Stimulated activated CD8-positive, alpha-beta memory T cell treated with anti-CD3 and anti-CD28 coated beads, Interleukin-12 subunit alpha, Interleukin-12 subunit beta, amount 100 ng/mL, for 4 hours (primary cell): ENCODE results near the gene PEX11B.

ENCODE experiments used
- DNase-seq: peaks from one replicate; pipeline ENCODE4 v3.0.0-alpha.2; 2020; ENCODE audit warnings: low read depth

Gene PEX11B, protein sequence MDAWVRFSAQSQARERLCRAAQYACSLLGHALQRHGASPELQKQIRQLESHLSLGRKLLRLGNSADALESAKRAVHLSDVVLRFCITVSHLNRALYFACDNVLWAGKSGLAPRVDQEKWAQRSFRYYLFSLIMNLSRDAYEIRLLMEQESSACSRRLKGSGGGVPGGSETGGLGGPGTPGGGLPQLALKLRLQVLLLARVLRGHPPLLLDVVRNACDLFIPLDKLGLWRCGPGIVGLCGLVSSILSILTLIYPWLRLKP

DNA sequence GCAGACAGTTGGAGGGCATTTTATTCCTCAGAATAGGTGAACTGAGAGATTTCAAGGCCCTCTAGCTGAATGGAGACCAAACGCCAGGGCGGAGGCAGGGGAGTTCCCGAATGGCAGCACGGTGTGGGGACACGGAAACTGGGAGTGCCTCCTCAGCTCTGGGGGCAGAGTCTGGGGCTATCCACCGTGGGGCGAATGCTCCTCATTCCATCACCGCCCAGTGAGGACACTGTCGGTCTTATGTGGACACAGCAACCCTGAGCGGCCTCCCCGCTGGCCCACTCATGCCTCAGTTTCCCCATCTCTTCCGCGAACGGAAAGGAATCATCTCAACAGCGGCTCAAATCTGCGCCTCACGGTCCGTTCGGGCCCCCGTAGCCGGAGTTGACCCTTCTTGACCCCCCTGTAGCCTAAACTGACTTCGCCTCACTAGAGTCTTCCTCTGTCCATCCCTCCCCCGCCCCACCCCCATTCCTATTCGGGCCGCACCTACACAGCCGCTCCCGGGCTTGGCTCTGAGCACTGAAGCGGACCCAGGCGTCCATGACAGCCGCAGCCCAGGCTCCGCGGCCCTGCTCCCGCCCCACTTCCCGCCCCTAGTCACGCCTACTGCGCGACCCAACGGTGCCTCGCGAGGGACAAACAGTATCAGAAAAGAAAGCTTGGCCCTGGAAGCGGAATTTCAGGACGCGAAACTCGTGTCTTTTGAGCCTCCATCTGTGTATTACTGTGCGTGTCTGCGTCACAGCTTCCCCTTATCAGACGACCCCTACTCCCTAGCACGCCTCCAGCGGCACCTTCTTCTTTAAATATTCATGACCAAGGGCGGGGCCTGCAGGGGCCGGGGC is at the start of gene PEX11B:
Gene PEX11B, minus strand, starts transcription at position 574 of the 848 bp plus-strand sequence. Its CDS starts 29 bp downstream, at position 545.
- peak; percentile 83 for DNase-seq

DNA sequence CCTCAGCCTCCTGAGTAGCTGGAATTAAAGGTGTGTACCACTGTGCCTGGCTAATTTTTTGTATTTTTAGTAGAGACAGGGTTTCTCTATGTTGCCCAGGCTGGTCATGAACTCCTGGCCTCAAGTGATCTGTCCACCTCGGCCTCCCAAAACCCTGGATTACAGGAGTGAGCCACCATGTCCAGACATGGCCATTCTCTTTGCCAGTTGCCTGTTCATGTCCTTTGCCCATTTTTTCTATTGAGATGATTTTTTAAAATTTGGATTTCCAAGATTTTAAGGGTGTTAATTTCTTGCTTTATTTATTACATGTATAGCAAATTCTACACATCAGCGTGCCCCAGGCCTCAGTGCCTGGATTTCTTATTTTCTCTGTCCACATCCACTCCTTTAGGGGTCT is 48.8 kb upstream of the PEX11B start:
- no peak for DNase-seq

DNA sequence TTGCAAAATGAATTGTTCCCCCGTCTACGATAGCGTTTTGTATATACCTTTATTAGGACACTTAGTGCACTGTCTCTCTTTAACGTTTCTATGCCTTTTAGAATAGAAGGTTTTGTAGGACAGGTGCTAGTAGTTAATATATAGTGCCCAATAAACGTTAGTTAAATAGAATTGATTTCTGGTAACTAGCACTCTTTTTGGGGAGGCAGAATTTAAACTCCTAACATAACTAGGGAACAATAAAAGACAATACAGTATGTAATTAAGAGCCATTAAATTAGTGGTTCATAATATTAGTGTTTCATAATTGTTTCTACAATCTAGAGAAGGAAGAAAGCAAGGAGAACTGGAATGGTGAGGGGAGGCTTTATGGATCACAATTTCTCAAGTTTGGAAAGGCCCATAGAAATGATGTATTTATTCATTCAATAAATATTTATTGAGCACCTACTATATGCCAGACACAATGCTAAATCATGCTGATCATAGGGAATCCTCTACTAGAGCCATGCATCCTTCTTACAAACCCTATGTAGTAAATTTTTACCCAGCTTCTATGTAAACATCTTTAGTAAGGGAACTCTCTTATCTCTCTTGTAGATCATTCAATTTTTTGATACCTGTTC is 46.7 kb upstream of the PEX11B start:
- no peak for DNase-seq

DNA sequence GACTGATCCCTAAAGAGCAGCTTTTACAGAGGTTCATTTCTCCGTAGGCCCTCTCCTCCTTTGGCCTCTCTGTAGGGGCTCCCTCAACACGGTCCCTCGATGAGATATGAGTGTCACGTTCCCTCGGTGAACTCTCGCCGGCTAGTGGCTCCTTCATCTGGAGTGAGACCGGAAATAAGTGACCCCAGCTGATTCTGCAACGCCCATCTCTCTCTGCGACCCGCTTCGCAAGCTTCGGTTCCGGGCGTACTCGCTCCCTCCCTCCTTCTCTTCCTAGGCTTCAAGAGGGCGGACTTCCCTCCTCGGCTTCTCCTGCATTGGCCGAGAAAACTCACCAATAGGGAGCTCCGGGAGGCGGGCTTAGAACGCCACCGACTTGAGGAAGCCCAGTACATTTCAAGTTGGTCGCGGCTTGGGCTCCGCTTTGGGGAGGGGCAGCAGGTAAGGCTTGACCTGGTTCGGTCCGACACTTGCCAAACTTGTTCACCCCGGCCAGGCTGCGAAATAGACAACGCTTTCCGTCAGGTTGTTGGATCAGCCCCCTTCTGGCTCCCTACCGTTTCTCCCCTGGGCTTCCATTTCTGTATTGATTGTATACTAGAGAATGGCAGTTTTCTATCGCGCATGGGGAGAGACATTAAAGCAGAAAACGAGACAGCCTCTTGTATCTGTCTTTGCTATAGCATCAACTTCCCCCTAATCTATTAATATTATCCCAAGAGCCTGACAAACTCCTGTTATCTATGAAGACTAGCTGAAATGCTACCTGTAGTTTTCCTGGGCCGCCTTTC is 46.0 kb upstream of the PEX11B start, which contains the start of the genes ANKRD34A and POLR3GL:
Gene ANKRD34A, minus strand, starts transcription at position 248 of the 791 bp plus-strand sequence. CDS start 2,816 bp downstream, outside the sequence.
Gene POLR3GL, plus strand, starts transcription at position 363 of the 791 bp plus-strand sequence. CDS start 10,176 bp downstream, outside the sequence.
- peak; percentile 80 for DNase-seq

DNA sequence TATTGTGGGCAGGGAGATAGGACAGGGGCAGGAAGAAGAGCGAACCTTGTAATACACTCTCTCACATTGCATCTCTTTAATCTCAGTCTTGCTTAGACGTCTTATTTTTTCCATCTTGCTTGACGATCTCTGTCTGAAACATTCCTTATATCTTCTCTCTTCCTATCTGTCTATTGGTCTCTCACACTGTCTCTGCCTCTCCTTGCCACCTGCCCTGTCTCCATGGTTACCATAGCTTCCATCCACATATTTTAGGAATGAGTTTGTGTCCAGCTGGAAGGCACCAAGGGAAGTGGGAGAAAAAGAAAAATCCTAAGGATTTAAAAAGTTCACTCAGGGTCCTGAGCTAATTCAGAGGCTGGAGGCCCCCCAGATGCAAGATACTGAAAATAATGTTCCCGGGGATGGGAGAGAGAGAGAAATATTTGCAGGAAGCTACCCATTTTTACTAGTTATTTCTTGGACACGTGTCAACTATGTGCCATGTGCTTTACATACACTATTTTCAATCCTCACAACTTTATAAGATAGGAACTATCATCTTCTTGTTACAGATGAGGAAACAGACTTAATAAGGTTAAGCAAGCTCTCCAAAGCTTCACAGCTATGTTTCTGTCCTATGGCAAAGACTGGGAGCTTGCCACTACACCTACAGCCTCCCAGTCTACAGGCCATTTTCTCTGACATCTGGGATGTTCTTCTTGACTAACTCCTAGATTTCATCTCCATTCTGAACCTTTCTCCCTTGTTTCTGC is 44.9 kb upstream of the PEX11B start:
- DNase-seq = no peak

DNA sequence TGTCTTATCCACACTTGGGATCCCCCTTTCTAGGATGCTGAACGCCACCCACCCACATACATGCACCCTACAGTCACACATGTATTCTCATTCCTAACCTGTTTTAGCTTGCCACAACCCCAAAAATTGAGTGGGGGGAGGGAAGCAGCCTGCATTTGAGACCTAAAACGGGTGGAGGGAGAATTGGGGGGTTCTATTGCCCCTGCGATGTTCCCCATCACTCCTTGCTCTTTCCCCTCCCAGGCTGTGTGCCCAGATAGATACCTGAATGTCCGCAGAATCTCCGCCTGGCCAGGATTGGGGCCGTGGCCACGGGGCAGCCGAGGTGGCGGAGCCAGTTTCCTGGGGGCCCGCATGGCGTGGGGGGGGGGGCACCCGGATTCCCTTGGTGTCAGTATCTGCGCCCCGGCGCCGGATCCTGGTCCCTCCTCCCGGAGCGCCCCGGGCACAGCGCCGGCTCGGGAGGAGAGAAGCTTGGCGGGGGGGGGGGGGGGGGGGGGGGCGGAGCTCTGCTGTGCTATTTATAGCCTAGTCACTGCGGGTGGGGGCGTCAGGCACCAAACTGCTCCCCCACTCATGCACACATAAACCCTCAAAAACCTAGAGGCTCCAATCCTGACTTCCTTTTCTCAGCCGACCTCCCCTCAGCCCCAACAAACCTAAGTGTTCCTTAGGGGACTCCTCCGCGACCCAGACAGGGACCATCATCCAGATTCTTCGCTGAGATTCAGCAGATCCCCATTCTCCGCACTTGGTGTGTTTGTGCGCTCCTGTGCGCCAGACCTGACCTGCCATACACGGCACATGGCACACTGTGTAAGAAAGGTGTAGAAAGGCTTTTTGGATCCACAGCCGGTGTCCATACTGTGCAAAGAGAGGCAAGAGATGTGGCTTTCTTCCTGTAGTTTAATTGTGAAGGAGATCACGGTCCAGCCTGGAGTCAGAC is 43.9 kb upstream of the PEX11B start:
- no peak for DNase-seq

DNA sequence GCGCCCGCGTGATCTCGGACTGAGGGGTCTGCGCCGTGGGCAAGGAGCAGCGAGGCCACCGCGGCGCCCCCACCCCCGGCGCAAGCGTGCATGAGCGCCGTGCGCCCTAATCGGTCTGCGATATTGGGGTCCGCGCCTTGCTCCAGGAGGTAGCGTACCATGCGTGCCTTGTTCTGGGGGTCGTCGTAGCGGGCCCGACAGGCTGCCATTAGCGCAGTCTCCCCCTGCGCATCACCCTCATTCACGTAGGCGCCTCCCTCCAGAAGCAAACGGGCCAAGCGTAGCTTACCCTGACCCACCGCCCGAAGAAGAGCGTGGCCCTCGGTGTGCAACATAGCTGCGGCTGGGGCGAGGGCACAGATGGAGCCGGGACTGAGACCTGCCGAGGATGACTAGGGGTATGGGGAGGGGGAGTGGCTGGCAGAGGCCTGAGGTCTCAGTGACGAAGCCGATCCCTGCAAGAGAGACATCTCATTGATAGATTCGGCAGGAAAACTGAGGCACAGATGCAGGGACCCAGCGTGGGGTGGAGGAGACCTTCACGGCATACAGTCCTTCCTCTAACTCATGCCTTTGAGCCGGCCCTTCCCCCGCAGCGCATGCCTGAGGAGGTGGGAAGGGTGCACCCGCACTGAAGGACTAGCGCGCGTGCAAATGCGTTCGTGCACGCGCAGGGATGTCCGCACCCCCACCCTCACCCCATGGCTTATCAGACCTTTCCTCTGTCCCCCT is 43.1 kb upstream of the PEX11B start:
- DNase-seq = no peak

DNA sequence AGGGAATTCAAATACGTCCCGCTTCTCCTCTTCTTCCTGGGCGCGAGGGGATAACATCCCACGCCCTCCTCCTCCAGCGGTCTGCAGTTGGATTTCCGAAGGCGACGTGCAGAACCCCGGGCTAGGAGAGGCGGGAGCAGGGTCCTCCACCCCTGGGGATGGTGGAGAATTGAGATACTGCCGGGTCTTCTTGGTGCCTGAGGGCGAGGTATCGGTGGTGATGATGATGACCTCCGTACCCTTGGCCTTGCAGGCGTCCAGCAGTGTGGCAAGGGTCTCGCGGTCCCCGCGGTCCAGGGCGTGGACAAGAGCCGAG is 42.5 kb upstream of the PEX11B start:
- DNase-seq = no peak

DNA sequence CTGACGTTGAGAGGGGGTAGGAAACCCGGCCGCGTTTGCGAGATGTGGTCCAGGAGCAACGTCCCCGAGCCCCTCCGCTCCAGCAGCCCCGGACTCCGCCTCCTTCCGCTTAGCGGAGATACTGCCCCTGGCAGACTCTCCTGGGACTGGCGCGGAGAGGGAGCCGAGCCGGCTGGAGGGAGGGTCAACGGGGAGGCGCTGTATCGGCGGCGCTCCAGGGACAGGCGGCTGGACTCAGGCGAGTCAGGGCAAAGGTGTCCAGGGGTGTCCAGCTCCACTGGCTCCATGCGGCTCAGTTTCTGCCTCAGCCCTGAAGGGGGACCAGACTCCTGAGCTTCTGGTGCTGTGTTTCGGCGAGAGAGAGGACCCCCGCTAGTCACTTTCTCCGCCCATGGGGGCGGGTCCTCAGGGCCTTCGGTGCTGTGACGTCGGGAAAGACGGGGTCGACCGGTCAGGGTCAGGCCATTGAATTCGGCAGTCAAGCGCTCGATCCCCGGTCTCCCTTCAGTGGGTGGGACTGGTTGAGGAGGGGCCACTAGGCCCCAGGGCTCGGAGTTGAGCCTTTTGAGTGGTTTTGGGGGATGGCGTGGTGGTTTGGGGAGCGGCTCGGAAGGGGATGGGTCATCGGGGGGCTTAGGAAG is 42.1 kb upstream of the PEX11B start:
- peak; percentile 34 for DNase-seq

DNA sequence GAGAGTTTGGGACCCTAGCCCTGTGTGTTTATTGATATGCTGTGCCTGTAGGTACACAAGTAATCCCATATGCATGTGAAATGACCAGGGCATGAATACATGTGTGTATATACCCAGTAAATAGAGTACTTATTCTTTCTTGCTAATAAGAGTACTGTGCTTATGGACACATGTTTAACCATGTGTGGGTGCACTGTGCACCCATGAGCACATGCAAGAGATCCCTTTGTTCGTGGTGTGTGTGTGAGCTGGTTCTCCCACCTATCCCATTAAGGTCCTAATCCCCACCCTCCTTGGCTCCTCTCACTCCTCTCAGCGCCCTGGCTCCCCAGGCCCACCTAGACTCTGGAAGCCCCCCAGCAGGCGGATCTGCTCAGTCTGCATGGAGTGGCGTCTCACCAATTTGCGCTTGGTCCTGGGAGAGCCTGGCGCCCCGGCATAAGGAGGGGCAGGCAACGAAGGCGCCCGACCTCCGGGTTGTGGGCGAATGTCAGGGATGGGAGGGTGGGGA is 41.5 kb upstream of the PEX11B start:
- no peak for DNase-seq

DNA sequence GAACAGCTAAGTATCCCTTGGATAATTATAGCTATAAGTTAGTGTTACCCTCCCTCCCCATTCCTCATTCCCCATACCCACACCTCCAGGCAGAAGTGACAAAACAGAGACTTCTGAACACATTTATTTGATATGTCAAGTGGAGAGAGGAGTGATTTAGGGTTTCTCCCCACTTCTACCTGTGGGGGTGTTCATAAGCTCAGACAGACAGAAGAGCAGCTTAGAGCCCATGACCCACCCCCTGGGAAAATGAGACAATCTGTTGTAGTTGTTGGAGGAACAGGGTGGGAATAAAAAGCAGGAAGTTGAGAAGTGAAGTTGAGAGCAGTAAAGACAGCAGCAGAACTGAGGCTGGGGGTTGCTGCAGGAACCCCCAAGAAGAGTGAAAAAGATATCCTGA is 40.8 kb upstream of the PEX11B start:
- DNase-seq = no peak

DNA sequence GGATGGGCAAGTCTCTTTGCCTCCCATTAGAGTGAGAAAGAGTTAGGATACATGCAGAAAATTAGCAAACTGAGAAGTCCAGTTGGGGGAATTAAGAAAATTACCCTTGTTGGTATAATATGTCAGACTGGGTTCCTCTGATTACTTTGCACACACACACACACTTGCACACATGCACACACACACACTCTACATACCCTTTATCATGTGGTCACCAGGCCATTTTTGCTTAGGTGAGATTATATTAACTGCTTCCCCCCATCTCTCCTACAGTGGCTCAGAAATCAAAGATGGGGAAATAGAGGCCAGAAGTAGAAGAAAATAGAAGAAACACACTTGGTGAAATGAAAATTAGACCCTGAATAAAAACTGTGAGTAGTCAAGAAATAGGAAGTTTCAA is 40.2 kb upstream of the PEX11B start:
- no peak for DNase-seq

DNA sequence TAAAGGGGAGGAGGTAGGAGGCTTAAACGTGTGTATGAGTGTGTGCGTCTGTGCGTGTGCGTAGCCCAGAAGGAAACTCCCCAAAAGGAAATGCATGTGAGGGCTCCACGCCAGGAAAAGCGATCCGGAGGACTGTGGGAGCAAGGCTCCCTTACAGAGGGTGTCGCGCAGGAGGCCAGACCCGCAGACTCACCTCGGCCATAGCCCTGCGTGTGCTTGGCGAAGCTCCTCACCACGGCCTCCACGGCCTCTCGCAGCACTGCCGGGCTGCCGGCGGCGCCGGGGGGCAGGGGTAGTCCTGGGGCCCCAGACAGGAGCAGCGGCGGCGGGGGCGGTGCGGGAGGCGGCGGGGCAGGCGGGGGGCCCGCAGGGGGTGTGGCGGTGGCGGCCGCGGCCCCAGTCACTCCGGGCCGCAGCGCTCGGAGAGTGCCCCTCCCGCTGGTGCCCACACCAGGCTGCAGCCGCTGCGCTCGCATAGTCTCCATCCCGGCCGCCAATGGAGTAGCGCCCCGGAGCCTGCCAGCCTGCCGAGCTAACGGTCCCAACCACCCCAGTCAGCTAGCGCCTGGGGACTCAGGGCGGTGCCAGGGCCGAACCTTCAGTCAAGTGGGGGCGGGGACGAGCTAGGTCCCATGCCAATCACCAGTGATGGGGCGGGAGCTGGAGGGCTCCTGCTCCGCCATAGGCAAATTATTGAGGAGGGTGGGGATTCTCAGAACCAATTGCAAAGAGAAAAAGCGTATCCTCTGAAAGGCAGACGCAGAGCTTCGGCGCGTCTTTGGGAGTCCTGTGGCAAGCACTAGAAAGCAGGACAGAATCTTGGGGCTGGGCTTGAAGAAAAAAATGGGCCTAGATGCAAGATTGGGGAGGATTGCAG is 39.2 kb upstream of the PEX11B start, which contains the start of gene LIX1L:
Gene LIX1L, minus strand, starts transcription at position 575 of the 877 bp plus-strand sequence. Its CDS starts 90 bp downstream, at position 485.
- DNase-seq = peak; percentile 86

DNA sequence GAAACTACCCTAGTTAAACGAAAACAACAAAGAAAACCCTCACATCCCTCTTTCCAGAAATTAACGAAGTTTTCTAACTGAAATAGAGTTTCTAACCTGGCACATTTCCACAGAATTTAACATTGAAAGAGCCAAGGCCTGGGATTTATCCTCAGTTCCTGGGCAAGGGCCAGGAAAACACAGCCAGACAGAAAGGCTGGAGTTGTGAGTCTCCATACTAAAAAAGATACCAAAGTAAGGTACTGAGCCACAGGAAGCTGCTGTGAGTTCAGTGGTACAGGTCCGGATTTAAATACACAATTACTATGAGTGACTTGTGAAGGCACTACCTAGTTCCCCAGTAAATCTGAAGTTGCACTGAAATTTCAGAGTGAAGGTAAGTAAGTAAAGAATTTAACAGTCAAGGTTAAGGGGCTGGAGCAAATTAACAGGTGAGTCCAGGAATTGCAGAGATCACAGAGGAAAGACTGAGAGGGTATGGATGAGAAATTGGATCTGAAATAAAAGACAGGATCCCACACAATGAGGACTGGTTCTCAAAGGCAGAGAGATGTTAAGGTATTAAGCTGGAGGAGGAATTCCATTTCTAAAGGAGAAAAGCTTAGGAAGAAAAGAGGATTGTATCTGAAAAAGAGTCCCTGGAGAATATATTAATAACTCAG is 38.4 kb upstream of the PEX11B start:
- DNase-seq = no peak

DNA sequence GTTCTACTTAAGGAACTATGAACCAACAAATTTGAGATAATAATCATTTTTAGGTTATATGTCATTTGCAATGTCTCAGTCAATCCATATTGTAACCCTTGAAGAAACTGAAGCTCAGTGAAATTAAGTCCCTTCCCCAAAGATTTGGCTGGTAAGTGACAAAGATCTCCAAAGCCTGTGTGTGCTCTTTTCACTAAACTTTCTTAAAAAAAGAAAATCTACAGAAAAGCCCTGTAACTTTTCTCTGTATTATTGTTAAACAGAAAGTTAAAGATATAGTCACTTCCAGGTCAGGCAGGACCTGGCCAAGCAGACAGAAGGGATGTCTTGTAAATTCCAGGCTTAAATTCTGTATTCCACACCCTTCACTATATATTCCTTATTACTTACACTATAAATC is 37.8 kb upstream of the PEX11B start:
- no peak for DNase-seq

DNA sequence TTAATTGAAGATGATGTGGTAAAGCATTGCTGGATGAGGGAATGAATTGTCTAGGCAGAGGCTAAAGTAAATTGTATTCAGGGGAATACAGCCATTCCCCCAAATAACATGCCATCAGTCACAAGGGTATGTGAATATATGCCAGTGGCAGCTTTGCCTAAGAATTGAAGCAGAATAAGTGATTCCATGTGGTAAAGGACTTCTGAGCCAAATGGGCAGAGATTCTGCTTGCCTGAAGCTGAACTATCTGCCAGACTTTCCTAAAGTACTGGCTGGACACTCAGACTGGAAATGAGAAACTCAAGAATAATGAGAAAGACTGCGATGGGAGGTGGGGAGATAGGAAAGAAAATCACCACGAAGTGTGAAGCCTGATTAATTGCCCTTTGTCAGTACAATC is 36.9 kb upstream of the PEX11B start:
- no peak for DNase-seq

DNA sequence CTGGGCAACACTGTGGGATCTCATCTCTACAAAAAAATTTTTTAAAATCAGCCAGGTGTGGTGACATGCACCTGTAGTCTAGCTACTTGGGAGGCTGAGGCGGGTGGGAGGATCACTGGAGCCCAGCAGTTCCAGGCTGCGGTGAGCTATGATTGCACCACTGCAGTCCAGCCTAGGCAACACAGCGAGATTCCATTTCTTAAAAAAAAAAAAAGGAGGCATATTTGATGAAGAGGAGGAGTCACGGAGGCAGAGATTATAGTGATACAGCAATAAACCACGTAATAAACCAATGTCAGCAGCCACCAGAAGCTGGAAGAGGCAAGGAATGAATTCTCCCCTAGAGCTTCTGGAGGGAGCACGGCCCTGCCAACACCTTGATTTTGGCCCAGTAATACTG is 35.3 kb upstream of the PEX11B start:
- DNase-seq = no peak
